ENCODE measurements around the gene NCR2.

- TF ChIP-seq CTCF (conservative IDR thresholded peaks at IDR 0.05) = no peak
- no peak for TF ChIP-seq EZH2 (IDR thresholded peaks at IDR 0.05; ENCODE audit: low read depth)
Measured at GRCh38 chr6:41336824-41337223, 1.4 kb downstream of the NCR2 start.

All from PC-9 (cell line).